Adipocyte (in vitro differentiated cells): ENCODE results near the gene TNFRSF1A.
A peak's percentile ranks its signal among the peaks of the same experiment; 100 is the strongest.

Experiments
- DNase-seq: peaks from one replicate; pipeline ENCODE4 v3.0.0-alpha.2; 2015; ENCODE audit warnings: low read depth
- H3K27me3 ChIP-seq: replicated peaks from 2 replicates; pipeline ENCODE4 v1.7.0; 2013; ENCODE audit warnings: mild to moderate bottlenecking, low read length, moderate library complexity; ENCODE audit not compliant: control insufficient read depth, insufficient read depth
- H3K36me3 ChIP-seq: 2 replicates; pipeline ENCODE4 v1.7.0; 2013; ENCODE audit warnings: low read length, mild to moderate bottlenecking, moderate library complexity; ENCODE audit not compliant: control insufficient read depth, insufficient read depth, severe bottlenecking
- H3K4me1 ChIP-seq: 2 replicates; pipeline ENCODE4 v1.7.0; 2013; ENCODE audit warnings: mild to moderate bottlenecking, low read length, moderate library complexity; ENCODE audit not compliant: control insufficient read depth, insufficient read depth
- H3K4me3 ChIP-seq: 2 replicates; pipeline ENCODE4 v1.7.0; 2013; ENCODE audit warnings: mild to moderate bottlenecking, low read length, moderate library complexity
- H3K9ac ChIP-seq: 2 replicates; pipeline ENCODE4 v1.7.0; 2013; ENCODE audit warnings: mild to moderate bottlenecking, low read length, moderate library complexity
- H3K9me3 ChIP-seq: 2 replicates; pipeline ENCODE4 v1.7.0; 2013; ENCODE audit warnings: mild to moderate bottlenecking, low read length, moderate library complexity; ENCODE audit not compliant: control insufficient read depth

The TNFRSF1A gene

DNA sequence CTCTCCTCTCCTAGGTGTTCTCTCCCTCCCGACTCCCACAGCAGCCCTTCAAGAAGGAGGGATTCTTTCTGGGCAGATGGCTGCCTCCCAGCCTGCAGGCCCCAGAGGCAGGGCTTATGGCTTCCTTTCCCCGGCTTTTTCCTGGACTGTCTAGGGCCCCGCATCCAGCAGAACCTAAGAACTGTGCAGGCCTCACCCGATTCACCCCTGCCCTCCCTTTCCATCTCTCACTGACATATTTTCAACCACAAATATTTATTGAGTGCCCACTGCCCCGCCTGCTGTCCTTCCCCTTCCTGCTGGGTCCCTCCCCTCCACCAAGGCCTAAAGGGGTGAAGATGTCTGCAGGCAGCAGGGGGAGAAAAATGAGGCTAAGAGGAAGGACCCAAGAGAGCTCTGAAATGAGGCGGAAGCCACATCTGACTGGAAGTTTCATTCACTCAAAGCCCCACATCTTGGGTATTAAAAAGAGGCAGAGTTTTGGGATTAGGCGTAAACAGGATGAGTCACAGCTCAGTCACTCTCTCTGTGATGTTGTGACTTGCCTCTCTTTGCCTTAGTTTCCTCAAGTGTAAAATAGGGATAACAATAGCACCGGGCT lies 30.6 kb upstream of the TNFRSF1A start:
- peak overlapping the region; percentile 42 for H3K4me3 ChIP-seq
- H3K4me1 ChIP-seq, result peaks cover 63% of the 10 kb centered on the region
- no peaks in the 10 kb centered on the region for H3K36me3 ChIP-seq
- H3K9ac ChIP-seq, result peak overlapping the region; percentile 92
- DNase-seq, result peak; percentile 80
- no peaks in the 10 kb centered on the region for H3K27me3 ChIP-seq
- no peaks in the 10 kb centered on the region for H3K9me3 ChIP-seq

DNA sequence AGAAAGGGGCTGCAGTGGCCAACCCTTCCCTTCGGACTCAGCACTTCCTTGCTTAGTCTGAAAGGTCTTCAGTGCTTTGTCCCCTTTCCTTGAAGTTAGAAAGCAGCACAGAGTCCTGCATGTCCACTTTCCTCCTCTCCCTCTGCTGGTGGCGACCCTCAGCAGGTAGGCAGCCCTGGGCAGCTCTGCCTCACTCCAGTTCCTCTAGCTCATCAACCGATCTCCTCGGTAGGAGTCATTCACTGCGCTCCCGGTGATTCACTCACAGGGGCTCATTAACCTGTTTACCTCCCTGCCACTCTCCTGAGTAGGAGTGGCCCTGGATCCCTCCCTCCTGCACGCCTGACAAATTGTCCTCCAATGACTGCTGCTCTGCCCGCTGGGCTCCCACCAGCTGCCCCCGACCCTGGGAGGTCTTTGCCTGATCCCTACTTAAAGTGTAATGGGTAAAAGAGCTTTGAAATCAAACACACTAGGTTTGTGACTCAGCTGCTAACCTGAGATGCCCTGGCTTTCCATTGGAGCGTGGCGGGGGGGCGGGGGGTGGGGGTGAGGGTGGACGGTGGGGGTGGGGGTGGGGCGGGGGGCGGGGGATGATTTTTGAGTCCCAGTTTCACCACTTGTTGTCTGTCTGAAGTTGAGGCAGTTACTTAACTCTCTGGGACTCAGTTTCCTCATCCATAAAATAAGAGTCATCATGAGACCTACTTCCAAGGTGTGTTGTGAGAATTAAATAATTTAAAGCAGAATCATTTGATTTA lies 29.3 kb upstream of the TNFRSF1A start:
- Histone ChIP-seq H3K9me3 (no peaks in the 10 kb centered on the region), H3K4me3 (no peak overlapping the region), H3K36me3 (no peaks in the 10 kb centered on the region), H3K27me3 (no peaks in the 10 kb centered on the region), H3K4me1 (peaks cover 50% of the 10 kb centered on the region), H3K9ac (peak overlapping the region; percentile 92)
- DNase-seq, result no peak

DNA sequence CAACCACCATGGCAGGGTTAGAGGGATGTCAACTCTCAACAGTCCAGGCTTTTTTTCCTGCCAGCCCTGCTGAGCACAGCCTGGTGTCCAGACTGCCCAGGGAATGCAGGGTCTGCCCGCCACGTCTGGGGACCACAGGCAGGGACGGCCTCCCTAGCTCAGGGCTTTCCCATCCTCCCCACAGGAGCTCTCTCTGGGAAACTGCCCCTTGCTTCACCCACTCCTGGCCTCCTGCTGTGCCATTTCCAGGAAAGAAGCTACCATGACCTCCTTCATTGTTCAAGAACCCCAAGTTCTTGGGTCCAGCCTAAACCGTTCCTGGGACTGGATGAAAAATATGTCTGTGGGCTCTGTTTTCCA lies 28.7 kb upstream of the TNFRSF1A start:
- H3K9ac ChIP-seq, result peak overlapping the region; percentile 45
- H3K9me3 ChIP-seq, result no peaks in the 10 kb centered on the region
- DNase-seq, result no peak

DNA sequence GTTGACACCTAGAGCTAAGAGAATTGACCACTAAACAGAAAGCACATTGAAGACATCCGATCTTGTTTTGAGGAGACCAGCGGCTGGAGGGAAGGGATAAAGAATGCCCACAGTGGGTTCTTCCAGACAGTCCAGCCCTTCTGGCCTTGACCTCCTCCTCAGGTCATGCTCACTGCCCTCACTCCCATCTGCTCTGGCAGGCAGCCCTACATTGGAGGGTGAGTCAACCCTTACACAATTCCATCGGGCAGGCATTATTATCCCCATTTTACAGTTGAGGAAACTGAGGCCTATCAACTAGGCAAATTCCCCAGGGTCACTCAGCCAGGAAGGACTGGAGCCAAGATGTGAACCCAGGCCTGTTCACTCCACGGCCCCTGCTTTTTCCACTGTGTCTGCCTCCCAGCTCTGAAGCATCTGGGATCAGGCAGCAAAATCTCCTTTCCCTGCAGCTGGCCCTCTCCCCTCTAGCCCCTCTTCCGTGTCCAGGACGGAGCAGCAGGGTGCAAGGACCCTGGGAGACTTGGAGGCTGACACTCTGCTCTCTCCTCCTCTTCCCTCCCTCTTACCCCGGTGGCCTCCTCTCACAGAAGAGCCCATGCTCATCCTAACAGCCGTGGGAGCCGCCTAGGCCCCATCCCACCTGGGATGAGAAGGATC lies 28.2 kb upstream of the TNFRSF1A start:
- DNase-seq, result no peak
- no peaks in the 10 kb centered on the region for H3K27me3 ChIP-seq
- H3K4me1 ChIP-seq, result peaks cover 39% of the 10 kb centered on the region
- H3K36me3 ChIP-seq, result no peaks in the 10 kb centered on the region
- no peak overlapping the region for H3K9ac ChIP-seq
- no peaks in the 10 kb centered on the region for H3K9me3 ChIP-seq
- H3K4me3 ChIP-seq, result no peak overlapping the region

More for the DNA sequence above, 28.7 kb upstream of the TNFRSF1A start:
- H3K27me3 ChIP-seq, result no peaks in the 10 kb centered on the region
- H3K4me1 ChIP-seq, result peaks cover 44% of the 10 kb centered on the region
- no peaks in the 10 kb centered on the region for H3K36me3 ChIP-seq
- no peak overlapping the region for H3K4me3 ChIP-seq

DNA sequence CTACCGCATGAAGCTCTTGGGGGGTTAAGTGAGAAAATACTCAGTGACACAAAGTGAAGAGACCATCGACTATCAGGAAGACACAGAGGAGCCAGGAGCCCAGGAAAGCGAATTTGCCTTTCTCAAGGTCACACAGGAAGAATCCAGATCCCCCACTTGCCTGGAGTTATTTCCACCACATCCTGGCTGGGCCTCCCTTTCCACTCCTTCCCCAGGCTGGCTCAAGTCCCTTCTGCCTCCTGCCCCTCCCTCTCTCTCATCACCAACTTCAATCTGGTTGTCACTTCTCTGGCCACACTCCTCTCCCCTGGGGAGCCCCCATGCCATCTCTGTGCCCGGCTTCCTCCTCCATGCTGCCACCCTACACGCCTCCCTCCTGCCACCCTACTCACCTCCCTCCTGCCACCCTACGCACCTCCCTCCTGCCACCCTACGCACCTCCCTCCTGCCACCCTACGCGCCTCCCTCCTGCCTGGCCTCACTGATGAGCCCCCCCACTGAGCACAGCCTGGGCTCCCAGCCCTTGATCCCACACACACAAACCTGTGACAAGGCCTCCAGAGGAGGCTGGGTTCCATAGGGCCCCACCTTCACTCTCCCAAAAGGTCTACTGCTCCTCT lies 27.1 kb upstream of the TNFRSF1A start:
- DNase-seq, result no peak
- Histone ChIP-seq H3K9me3 (no peaks in the 10 kb centered on the region), H3K27me3 (no peaks in the 10 kb centered on the region), H3K36me3 (no peaks in the 10 kb centered on the region), H3K4me1 (peaks cover 42% of the 10 kb centered on the region), H3K4me3 (no peak overlapping the region), H3K9ac (no peak overlapping the region)

DNA sequence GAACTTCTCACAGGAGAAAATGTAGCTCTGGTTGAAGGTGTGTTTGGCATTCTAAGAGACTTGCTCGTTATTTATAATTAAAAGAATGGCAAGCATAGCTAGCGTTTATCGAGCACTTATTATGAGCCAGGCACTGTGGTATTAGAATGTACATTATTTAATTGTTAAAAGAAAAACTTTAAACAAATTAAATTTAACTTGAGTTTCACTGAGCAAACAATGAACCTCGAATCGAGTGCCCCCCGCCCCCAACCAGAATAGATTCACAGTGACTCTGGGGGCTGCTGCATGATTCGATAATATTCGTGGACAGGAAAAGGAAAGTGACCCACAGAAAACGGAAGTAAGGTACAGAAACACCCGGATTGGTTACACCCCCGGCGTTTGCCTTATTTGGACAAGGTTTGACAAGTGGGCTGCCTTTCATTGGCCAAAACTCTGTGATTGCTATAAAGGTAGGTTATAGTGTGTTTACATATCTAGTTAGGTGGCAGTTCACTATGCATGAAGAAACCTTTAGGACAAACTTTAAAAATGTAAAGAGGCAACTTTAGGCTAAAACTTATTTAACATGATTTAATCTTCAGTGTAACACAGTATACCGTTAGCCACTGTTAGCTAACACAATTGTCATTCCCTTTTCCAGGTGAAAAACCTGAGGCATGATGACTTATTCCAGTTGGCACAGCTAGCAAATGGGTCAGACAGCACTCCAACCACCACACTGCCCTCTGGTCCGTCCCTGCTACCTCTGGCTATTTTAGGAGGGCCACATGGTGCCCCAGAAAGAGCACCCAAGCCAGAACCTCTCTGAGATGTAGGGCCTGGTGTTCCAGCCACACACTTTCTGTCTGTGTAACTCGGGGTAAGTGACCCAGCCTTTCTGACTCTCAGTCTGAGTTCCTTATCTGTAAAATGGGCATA lies 26.4 kb upstream of the TNFRSF1A start:
- Histone ChIP-seq H3K27me3 (no peaks in the 10 kb centered on the region), H3K9ac (no peak overlapping the region), H3K9me3 (no peaks in the 10 kb centered on the region), H3K36me3 (no peaks in the 10 kb centered on the region), H3K4me3 (no peak overlapping the region), H3K4me1 (peaks cover 37% of the 10 kb centered on the region)
- DNase-seq, result no peak

DNA sequence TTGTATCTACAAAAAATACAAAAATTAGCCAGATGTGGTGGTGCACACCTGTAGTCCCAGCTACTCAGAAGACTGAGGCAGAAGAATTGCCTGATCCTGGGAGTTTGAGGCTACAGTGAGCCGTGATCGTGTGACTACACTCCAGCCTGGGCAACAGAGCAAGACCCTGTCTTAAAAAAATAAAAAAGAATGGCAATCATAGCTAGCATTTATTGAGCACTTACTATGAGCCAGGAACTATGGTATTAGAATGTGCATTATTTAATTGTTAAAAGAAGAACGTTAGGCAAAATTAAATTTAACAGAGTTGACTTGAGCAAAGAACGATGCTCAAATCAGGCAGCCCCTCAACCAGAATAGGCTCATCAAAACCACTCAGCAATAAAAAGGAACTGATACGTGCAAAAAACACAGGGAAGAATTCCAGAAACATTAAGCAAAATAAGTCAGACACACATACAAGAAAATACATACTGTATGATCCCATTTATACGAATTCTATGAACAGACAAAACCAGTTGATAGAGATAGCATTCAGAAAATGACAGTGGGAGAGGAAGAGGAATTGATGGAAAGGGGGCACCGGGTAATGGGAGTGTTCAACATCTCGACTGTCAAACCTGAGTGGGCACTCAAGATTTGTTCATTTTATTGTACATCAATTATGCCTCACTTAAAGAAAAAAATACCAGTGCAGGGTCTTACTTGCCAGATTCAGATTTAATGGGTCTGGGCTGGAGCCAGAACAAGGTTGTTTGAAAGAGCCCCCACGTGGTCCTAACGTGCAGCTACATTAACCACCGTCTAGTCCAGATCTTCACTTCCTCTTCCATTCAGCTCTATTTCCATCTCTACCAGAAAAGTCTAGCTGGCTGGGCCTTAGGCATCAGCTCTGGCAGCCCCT lies 25.4 kb upstream of the TNFRSF1A start:
- Histone ChIP-seq H3K36me3 (no peaks in the 10 kb centered on the region), H3K4me1 (peaks cover 30% of the 10 kb centered on the region), H3K27me3 (no peaks in the 10 kb centered on the region), H3K4me3 (no peak overlapping the region), H3K9ac (no peak overlapping the region), H3K9me3 (no peaks in the 10 kb centered on the region)
- DNase-seq, result no peak

DNA sequence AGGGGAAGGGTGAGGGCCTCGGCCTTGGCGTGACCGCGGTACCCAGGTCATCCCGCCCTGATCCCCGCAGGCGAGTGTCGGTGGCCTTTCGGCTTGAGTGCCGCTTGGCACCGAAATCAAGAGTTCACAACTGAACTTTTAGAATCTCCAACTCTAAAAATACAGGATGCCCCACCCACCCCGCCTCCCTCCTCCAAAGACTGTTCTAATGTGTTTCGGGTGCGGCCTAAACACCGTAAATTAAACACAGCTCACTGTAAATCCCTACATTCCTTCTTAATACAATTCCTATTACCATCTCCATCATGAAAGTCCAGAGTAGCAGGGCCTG lies 22.1 kb upstream of the TNFRSF1A start:
- H3K9ac ChIP-seq, result peak overlapping the region; percentile 95
- H3K27me3 ChIP-seq, result no peaks in the 10 kb centered on the region
- peak overlapping the region; percentile 92 for H3K4me3 ChIP-seq
- H3K4me1 ChIP-seq, result peaks cover 6% of the 10 kb centered on the region
- no peaks in the 10 kb centered on the region for H3K9me3 ChIP-seq
- no peak for DNase-seq
- H3K36me3 ChIP-seq, result no peaks in the 10 kb centered on the region

DNA sequence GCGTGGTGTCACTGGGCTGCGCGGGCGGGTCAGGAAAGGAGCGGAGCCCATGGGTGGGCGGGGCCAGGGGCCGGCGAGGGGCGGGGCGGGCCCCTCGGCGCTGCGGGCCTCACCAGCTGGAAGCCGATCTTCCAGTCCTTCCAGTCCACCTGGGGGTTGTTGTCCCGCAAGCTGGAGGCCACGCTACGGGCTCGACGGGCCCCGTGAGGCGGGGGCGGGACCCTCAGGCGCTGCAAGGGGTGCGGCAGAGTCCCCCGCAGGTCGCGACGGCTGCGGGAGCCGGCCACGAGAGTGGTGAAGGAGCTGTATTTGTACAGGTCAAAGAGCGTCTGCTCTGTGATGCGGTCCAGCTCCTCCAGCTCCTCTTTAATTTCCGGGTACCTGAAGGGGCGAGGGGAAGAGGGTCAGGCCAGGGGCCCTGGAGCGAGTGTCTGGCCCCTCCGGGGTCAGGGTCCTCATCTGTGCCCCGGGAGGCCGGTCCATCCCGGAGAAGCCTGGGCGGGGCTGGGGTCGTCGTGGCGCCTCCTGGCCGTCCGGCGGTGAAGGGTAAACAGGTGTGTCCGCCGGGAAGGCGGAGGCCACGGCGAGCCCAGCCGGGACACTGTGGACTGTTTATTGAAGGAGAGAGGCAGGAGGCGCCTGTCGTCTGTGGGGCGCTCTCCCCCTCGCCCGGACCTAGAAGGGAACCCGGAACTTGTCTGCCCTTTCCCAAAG lies 21.6 kb upstream of the TNFRSF1A start:
- peak overlapping the region; percentile 95 for H3K9ac ChIP-seq
- peak overlapping the region; percentile 92 for H3K4me3 ChIP-seq
- H3K4me1 ChIP-seq, result peaks cover 6% of the 10 kb centered on the region
- peak; percentile 88 for DNase-seq
- no peaks in the 10 kb centered on the region for H3K27me3 ChIP-seq
- H3K36me3 ChIP-seq, result no peaks in the 10 kb centered on the region
- no peaks in the 10 kb centered on the region for H3K9me3 ChIP-seq

DNA sequence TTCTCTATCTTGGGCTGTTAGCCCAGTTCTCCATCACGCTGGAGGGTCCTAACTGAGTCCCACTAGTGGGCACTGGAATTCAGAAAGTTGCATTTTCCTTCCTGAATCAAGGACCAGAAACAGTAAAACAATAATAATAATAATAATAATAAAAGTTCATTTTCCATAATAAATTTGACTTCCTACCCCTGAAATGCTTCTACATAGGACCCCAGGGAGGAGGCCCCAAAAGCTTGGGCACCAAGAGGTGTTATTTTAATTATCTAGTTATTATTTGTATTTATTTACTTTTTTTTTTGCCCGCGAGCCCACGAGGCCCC lies 21.1 kb upstream of the TNFRSF1A start:
- H3K4me1 ChIP-seq, result peaks cover 6% of the 10 kb centered on the region
- H3K9me3 ChIP-seq, result no peaks in the 10 kb centered on the region
- DNase-seq, result no peak
- peak overlapping the region; percentile 92 for H3K4me3 ChIP-seq
- H3K36me3 ChIP-seq, result no peaks in the 10 kb centered on the region
- no peaks in the 10 kb centered on the region for H3K27me3 ChIP-seq
- H3K9ac ChIP-seq, result peak overlapping the region; percentile 95
